ENCODE results near the gene GRAMD2B.
"Not testable (repeated sequence)": the region's sequence is repeated elsewhere in the genome, so short reads cannot be mapped to it uniquely, and the experiment has no call there.

Gene GRAMD2B

GRCh38 chr5:126513703-126514102 is 90.5 kb downstream of the GRAMD2B start:
- DNase-seq (ENCODE audit: low read depth in 2 of 2) = no peak

GRCh38 chr5:126514131-126514557 is 90.9 kb downstream of the GRAMD2B start:
- DNase-seq (ENCODE audit: low read depth in 2 of 2) = no peak

GRCh38 chr5:126514558-126515141 is 91.4 kb downstream of the GRAMD2B start:
- no peak for DNase-seq (ENCODE audit: low read depth in 2 of 2)

- no peak for DNase-seq (ENCODE audit: low read depth in 2 of 2)
Measured at GRCh38 chr5:126515337-126515736, 92.1 kb downstream of the GRAMD2B start.

- no peak for DNase-seq (ENCODE audit: low read depth in 2 of 2)
Measured at GRCh38 chr5:126516133-126516532, 92.9 kb downstream of the GRAMD2B start.

GRCh38 chr5:126516852-126517251 is 93.6 kb downstream of the GRAMD2B start:
- DNase-seq (ENCODE audit: low read depth in 2 of 2) = no peak

GRCh38 chr5:126519223-126519622 is 96.0 kb downstream of the GRAMD2B start:
- not testable (repeated sequence) for DNase-seq (ENCODE audit: low read depth in 2 of 2)

- DNase-seq (ENCODE audit: low read depth in 2 of 2) = no peak
Measured at GRCh38 chr5:126519637-126520592, 96.7 kb downstream of the GRAMD2B start.

- DNase-seq (ENCODE audit: low read depth in 2 of 2) = no peak
Measured at GRCh38 chr5:126520593-126520953, 97.4 kb downstream of the GRAMD2B start.

GRCh38 chr5:126521130-126521529 is 97.9 kb downstream of the GRAMD2B start:
- DNase-seq (ENCODE audit: low read depth in 2 of 2) = no peak

- no peak for DNase-seq (ENCODE audit: low read depth in 2 of 2)
Measured at GRCh38 chr5:126523818-126524510, 100.8 kb downstream of the GRAMD2B start.

- DNase-seq (ENCODE audit: low read depth in 2 of 2) = no peak
Measured at GRCh38 chr5:126525630-126526245, 102.5 kb downstream of the GRAMD2B start.

GRCh38 chr5:126526493-126526892 is 103.3 kb downstream of the GRAMD2B start:
- no peak for DNase-seq (ENCODE audit: low read depth in 2 of 2)

GRCh38 chr5:126527158-126527557 is 103.9 kb downstream of the GRAMD2B start:
- no peak for DNase-seq (ENCODE audit: low read depth in 2 of 2)

GRCh38 chr5:126527892-126528291 is 104.7 kb downstream of the GRAMD2B start:
- no peak for DNase-seq (ENCODE audit: low read depth in 2 of 2)

- no peak for DNase-seq (ENCODE audit: low read depth in 2 of 2)
Measured at GRCh38 chr5:126531543-126532120, 108.4 kb downstream of the GRAMD2B start.

- DNase-seq (ENCODE audit: low read depth in 2 of 2) = no peak
Measured at GRCh38 chr5:126534553-126534952, 111.3 kb downstream of the GRAMD2B start.

GRCh38 chr5:126535856-126536545 is 112.8 kb downstream of the GRAMD2B start:
- no peak for DNase-seq (ENCODE audit: low read depth in 2 of 2)

- no peak for DNase-seq (ENCODE audit: low read depth in 2 of 2)
Measured at GRCh38 chr5:126536874-126537273, 113.7 kb downstream of the GRAMD2B start.

- no peak for DNase-seq (ENCODE audit: low read depth in 2 of 2)
Measured at GRCh38 chr5:126538579-126538978, 115.4 kb downstream of the GRAMD2B start.

GRCh38 chr5:126540631-126541030 is 117.4 kb downstream of the GRAMD2B start:
- DNase-seq (ENCODE audit: low read depth in 2 of 2) = no peak

Data from stimulated activated CD4-positive, alpha-beta T cell treated with anti-CD3 and anti-CD28 coated beads, Interleukin-1b, Interleukin-23, amount 100 ng/mL, for 4 hours (primary cell).